GM21360 (cell line): Measurements from ENCODE around the gene PCGF2.

Source experiments
- ATAC-seq: cut with Tn5 transposase; IDR thresholded peaks from one replicate; pipeline ENCODE4 v1.9.1; 2021; ENCODE audit warnings: mild to moderate bottlenecking, moderate library complexity; ENCODE audit not compliant: unreplicated experiment

The PCGF2 gene

DNA sequence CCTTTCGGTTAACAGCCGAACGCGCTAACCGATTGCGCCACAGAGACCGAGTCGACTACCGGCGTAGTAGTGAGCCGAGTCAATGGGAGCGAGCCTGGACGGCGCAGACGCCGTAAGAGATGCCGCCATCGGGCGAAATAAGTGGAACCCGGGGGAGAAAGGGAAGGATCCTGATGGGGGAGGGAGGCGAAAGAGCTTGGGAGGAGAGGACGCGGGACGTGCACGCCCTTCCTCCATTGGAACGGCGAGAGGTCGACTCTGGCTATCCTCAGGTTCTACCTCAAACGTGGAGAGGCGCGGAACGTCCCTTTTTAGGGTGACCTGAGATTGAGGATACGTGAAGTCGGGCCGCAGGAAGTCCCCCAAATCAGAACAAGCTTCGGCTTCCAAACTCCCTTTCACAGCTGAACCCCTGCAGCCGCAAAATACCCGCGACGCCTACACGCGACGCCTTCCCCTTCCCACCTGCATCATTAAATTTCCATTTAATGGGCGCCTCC lies 3.7 kb upstream of the PCGF2 start:
- peak; percentile 29 for ATAC-seq

DNA sequence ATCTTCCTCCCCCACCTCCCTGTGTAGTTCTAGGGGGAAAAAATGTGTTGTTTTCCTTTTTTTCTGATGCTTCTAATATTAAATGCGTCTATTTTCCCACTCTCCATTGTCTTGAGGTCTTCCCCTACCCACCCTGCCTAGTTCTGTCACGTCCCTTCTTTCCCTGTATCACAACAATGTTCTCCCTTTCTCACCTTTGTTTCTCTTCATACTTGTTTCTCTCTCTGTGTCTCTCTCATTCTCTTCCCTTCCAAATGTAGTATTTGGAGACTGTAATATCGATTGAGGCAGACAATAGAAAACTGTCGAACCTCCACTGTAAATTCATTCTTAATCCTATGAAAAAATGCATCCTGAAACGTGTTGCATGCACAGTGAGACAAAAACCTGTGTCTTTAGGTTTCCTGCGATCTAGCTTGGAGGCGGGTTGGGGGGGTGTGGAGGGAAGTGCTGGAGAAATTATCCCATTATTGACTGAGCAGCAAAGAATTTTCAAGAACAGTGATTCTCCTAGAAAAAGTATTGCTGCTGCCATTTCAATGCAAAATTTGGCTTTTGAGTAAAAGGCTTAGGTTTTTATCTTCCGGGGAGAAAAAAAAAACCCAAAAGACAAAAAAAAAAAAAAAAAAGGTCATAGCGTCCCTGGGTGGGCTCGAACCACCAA lies 3.1 kb upstream of the PCGF2 start:
- ATAC-seq, result no peak

- ATAC-seq, result no peak
Observed at GRCh38 chr17:38750312-38751121, 2.4 kb upstream of the PCGF2 start.

DNA sequence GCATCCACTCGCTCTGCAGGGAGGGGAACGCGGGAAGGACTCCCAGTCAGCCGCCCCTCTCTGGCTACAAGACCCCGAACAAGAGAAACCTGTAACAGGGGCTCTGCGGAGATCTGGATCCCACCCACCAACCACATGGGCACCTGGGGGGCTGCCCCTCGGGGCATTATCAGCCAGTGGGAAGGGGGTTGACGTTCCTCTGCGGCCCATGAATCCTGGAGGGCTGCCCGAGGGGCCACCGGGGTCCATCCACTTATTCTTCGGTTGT lies 1.8 kb upstream of the PCGF2 start:
- no peak for ATAC-seq

GRCh38 chr17:38749223-38750043 lies 1.3 kb upstream of the PCGF2 start:
- ATAC-seq, result no peak

- no peak for ATAC-seq
Observed at GRCh38 chr17:38748892-38749222, 721 bp upstream of the PCGF2 start.

- no peak for ATAC-seq
Observed at GRCh38 chr17:38747463-38748148, 530 bp downstream of the PCGF2 start.

DNA sequence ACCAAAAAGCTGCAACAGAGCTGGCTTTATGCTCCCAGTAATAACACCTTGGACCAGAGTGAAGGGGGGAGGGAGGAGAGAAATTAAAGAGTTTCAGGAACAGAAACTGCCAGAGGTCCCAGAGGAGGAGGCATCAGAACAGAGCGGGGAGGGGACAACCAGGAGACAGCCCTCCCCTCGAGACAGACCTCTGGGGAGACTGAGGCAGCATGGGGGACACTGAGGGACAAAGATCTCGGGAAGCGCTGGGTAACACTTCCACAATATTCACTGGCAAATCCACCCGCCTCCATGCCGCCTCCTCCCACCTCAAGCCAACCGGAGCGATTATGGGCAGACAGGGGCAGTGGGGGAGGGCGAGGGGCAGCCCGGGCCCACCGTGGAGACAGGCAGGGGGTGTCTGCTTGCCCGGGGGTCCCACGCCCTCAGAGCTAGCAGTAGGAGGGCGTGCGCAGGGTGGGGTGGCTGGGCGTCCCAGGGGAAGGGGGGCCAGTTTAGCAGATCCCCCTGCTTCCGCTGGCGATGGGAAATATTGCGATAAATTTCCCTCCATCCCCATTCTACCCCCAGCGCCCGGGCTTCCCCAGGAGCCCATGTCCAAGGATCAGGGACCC lies 1.2 kb downstream of the PCGF2 start:
- no peak for ATAC-seq

GRCh38 chr17:38746004-38746848 lies 1.9 kb downstream of the PCGF2 start:
- ATAC-seq, result no peak

DNA sequence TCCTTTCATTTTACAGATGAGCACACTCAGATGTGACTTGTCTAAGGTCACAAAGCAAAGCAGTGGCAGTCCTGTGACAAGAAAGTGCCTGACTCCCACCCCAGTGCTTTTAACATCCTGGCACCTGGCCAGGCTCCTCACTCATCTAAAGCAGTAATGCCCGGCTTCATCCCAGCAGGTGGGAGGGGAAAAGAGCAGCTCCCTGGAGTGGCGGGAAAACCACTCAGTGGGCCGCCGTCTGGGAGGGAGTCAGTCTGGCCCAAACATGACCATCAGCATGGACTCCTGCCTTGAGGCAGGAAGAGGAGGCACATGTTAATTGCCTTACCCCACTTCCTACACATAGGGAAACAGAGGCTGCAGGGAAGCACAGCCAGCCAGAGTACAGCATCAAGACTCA lies 2.6 kb downstream of the PCGF2 start:
- no peak for ATAC-seq

DNA sequence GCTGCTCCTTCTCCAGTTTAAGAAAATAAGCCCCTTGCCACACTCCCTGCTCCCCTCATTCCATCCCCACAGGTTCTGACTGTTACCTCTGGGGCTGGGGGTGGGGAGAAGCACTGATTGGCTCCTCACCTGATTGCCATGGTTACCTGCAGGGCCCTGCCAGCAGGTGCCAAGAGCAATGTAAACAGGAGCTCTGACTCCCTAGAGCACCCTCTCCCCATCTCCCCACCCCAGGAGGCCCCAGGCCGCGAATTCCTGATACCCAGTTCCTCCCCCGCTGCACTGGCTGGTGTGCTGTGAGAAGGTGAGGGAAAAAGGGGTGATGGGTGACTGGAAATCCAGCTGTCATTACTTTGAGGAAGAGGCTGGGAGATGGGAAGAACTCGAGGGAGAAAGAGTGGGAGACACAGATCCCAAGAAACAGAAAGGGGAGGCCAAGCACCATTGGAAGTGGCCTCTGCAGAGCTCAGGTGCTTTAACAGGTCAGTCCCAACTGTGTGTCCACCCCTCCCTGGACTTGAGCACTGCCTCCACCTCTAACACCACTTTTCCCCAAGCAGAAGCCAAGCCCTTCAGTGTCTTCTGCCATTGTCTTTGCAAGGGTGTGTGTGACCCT lies 4.5 kb downstream of the PCGF2 start:
- no peak for ATAC-seq

DNA sequence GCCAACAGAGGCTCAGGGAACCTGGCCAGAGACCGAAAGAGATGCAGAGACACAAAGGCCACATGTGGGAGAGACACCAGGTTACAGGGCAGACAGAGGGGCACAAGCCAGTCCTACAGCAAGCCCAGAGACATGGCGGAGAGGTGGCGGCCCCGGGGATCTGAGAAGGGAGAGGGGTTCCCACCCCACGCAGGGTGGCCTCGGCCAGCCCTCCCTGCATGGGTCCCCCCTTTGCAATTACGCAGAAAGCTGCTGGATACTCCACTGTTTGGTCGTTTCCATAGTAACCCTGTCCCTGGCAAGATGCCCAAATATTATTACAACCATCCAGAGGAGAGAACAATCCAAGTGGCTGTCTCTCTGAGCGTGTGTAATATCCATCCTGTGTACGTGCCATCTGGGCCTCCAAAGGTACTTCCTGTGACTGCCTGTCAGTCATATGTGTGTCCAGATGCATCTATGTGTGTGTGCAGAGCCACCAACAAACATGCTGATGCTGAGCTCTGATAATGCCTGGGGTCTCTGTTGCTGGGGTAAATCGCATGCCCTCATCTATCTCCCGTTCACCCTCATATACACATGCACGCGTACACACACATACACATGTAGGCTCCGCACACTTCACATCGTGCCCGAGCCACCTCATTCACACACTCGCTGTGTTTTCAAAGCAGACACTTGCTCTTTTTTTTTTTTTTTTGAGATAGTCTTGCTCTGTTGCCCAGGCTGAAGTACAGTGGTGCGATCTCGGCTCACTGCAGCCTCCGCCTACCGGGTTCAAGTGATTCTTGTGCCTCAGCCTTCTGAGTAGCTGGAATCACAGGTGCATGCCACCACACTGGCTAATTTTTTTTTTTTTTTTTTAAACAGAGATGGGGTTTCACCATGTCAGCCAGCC lies 5.5 kb downstream of the PCGF2 start:
- no peak for ATAC-seq

DNA sequence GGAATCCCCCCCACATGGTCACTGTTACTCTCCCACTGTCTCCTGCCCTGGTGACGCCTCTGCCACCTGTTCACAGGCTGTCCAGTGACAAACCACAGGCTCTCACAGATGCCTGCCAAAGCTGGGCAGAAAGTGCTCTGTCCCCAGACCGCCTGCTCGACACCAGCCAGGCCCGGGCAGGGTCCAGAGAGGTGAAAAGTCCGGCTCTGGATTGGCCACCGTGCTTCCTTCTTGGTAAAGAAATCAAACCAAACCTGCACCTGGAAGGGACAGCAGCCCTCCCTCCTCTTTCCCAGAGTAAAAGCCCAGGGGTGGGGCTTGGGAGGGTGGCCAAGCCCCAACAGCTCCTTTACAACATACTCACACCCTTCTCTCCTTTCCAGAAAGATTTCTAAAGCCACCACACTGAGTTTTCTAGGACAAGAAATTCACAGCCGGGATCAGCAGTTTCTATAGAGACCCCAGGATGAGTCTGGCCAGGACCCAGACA lies 6.2 kb downstream of the PCGF2 start:
- ATAC-seq, result no peak

- no peak for ATAC-seq
Observed at GRCh38 chr17:38741461-38741860, 6.7 kb downstream of the PCGF2 start.

GRCh38 chr17:38740806-38741205 lies 7.3 kb downstream of the PCGF2 start:
- ATAC-seq, result no peak

DNA sequence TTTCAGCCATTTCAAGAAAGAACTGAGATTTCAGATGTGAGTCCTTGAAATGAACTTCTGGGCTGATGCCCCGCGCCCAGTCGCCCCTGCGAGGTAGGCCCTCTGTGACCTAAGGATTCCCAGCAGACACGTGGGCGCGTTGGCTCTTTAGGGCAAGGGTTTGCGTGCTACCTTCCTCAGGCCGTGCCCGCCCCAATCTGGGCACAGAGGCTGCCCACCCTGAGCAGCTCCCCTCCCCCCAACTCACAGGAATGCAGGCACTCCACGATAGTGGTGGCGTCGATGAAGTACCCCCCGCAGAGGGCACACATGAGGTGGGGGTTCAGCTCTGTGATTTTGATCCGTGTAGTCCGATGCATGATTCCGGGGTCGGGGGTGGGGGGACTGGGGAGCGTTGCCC lies 8.1 kb downstream of the PCGF2 start:
- no peak for ATAC-seq

GRCh38 chr17:38739305-38739704 lies 8.8 kb downstream of the PCGF2 start:
- ATAC-seq, result no peak

- ATAC-seq, result no peak
Observed at GRCh38 chr17:38738686-38739085, 9.4 kb downstream of the PCGF2 start.
